Activated CD4-positive, alpha-beta T cell treated with anti-CD3 and anti-CD28 coated beads, Interleukin-2, amount 50 U/mL, for 1 hour (primary cell): ENCODE results near the gene RBM47.
"Not testable (repeated sequence)": the region's sequence is repeated elsewhere in the genome, so short reads cannot be mapped to it uniquely, and the experiment has no call there.

ENCODE experiments used
- DNase-seq: peaks from one replicate; pipeline ENCODE4 v3.0.0-alpha.2; 2020

Gene RBM47

DNA sequence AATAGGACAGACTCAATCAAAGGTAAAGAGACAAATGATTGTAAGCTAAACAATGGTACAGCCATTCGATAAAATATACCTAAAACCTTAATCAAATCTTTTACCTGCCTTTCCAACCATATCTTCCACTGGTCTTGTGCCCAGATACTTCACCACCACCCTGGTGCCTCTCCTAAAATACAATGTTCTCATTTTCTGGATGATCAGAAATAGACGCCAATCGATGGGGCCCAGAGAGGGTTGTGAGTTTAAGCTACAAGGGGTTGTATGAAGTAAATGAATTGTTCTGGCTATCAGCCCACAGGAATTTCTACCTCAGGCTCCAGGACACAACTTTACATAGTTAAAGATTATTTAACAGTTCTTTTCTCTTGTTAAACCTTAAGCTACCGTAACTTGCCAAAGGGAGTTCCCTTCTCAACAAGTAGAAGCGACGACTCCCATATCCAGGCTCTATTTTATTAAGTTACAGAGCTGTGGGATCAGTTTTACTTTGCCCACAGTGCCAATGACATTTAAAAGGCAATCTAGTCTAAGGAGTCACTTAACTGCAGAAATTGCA lies 195.5 kb downstream of the RBM47 start:
- no peak for DNase-seq

DNA sequence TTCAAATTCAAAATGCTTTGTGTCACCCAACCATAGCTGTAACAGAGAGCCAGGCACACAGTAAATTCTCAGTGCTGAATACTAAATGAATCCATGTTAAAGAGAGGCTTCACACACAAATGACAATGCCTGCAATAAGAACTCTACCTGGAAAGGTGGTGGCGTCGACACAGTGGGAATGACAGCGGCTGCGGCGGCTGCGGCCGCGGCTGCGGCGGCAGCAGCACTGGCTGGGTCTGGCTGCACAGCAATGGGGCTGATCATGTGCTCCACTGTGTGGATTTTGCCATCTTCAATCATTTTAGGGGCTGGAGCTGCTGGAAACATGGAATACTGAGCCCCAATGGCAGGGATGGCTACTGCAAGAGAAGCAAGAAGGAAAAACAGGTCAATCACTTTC lies 197.2 kb downstream of the RBM47 start:
- DNase-seq = no peak

DNA sequence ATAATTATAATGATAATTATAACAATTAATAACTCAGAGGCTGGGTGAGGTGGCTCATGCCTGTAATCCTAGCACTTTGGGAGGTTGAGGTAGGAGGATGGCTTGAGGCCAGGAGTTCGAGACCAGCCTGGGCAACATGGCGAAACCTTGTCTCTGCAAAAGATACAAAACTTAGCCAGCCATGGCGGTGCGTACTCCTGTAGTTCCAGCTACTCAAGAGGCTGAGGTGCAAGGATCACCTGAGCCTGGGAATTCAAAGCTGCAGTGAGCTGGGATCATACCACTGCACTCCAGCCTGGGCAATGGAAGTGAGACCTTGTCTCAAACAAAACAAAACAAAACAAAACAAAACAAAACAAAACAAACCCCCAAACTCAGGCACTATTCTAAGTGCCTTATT lies 201.8 kb downstream of the RBM47 start:
- not testable (repeated sequence) for DNase-seq

DNA sequence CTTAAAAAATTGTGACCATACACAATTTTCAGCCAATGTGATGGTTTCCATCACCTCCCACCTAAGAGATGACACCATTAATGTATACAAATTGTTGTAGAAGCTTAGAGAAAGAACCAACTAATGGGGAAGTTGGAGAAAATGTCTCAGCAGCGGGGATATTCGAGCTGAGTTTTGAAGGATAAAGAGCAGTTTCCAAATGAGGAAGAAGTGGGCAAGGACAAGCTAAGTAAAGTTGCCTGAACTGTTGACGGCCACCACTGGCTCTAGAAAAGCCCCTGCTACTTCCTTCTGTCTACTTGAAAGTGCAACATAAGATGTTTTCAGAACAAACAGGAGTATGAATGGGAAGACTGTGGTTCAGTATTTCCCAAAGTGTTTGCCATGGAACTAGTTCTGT lies 202.5 kb downstream of the RBM47 start:
- DNase-seq = no peak

DNA sequence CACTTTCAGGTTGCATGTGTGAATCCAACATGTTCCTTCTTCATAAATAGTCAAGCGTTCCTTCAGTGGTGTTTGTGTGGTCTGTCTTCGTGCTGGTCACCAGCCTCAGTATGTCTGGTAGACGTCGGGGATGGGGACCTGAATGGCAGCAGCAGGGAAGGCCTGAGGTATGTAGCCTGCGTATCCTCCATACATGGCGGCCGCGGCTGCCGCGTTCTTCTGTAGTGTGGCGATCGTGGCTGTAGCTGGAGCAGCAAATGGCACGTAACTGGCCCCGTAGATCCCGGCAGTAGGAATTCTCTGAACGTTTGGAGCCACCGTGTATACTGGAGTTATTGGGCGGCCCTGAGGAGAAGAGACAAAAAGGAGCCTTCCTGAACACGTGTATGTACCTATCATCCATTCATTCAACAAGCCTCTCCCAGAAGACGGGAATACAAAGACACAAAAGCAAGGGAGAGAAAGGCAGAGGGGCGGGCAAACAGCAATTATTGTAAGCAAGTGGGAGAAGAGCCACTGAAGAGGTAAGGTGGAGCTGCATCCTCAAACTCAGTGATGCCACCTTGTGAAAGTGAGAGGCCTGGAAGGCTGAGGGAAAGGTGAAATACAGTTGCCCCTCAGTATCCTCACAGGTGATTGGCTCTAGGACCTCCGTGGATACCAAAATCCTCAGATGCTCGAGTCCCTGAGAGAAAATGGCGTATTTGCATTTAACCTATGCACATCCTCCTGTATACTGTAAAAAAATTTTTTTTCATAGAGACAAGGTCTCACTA lies 203.7 kb downstream of the RBM47 start:
- no peak for DNase-seq

DNA sequence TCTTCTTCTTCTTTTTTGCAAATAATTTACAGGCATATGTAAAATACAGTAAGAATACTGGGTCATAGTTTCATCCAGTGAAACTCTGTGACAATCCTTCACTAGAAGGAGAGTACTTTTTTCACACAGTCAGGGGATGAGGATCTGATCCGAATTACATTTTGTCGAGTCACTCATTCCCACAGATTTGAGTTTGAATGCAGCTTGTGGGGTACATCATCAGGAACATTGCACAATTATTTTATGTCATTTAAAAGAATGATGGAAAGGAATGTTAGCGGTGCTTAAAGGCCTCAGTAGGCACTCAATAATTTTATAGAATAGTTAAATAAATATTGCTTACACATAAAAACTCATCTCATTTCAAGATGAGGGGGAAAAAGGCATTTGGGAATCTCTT lies 205.9 kb downstream of the RBM47 start:
- no peak for DNase-seq

DNA sequence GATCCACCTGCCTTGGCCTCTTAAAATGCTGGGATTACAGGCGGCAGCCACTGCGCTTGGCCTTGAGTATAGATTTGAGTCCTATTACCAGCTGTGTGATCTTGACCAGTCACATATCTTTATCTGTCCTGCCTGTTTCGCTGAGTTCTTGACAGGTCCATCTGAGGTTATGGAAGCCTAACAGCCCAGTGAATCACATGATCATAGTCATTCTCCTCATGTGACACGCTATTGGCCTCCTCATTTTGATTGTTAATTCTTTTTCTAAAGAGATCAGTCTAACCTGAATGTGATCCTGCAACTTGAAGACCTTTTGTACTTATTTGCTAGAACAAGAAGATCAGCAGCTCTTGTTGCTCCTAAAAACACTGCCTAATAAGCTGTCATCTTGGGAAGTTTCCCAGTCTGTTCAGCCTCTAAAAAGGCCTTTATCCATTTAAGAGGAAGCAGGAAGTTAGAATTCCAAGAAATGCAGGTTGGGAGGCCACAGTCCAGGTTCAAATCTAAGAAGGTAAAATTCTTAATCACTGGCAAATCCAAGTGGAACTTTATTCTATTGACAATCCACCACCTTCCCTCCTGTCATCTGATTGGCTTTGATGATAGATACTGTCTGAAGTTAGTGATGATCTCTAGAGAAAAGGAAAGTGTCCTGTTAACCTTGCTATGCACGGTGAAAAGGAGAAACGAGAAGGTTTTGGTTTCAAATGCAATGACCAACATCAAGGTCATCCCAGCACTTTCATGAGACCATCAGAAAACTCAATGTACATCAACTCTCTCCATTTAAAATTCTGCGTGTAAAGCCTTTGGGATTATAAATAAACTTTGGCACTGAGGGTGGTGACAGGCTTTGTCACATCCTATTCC lies 207.6 kb downstream of the RBM47 start:
- no peak for DNase-seq

DNA sequence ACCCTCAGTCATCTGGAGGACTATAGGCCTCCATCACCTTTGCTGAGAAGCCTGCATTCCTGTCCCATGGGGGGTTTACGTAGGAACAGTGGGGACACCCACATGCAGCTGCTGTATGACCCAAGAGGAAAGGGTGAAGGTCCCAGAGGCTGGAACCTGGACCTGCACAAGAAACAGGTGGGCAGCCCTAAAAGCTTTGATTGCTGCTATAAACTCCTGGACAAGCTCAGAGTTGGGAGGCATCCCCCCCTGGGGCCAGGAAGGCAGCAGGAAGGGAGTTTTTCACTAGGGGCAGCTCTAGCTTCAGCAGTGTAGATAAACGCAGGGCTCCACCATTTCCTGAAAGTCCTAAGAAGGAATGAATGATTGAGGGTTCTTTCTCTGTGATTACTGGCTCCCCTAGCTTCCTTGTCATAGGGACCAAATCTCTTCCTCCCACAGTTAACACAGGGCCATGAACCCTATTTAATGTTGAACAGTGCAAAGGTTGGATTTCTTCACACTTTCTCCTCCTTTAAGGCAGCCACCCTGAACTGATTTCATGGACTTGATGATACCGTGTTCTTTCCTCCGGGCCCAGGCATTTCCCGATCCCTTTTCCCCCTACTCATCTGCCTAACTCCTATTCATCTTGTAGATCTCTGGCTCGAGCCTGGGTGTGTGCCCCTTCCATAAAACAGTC lies 210.3 kb downstream of the RBM47 start:
- no peak for DNase-seq

DNA sequence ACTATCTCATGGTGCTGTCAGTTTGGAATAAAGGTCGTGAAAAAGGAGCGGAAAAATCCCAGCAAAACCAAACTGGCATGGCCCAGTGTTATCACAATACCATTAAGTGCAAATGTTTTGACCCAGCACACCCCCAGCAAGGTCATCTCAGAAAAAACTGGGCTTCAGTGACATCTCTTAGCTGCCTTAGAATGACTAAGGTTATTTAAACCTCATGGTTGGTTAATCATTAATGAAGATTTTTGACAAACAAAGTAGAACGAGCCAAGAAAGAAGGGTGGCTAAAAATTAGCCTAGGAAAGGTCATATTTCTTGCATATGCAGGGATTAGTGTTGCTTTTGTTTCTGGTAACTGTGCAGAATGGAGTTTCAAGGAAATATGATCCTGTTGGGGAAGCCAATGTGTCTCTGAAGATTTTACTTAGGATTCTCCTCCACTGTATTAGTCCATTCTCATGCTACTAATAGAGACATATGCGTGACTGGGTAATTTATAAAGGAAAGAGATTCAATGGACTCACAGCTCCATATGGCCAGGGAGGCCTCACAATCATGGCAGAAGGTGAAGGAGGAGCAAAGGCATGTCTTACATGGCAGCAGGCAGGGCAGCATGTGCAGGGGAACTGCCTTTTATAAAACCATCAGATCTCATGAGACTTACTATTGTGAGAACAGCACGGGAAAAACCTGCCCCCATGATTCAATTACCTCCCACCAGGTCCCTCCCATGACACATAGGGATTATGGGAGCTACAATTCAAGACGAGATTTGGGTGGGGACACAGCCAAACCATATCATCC lies 211.0 kb downstream of the RBM47 start:
- DNase-seq = no peak

DNA sequence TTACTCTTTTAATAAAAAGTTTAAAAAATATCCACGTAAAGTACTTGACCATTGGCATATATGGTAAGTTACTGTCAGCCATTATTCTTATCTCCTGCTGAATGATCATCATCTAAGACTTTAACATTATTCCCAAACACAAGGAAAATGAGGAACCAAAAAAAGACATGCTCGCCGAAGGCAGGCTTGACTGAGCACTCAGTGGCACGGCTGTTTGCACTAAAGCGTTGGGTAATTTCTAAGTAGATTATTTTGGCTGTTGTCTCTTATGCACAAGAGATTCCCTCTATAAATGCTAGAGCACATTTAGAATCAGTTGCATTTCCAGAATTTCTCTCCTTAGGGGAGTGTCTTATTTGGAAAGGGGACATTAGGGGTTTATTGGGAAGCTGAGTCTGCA lies 211.7 kb downstream of the RBM47 start:
- no peak for DNase-seq

DNA sequence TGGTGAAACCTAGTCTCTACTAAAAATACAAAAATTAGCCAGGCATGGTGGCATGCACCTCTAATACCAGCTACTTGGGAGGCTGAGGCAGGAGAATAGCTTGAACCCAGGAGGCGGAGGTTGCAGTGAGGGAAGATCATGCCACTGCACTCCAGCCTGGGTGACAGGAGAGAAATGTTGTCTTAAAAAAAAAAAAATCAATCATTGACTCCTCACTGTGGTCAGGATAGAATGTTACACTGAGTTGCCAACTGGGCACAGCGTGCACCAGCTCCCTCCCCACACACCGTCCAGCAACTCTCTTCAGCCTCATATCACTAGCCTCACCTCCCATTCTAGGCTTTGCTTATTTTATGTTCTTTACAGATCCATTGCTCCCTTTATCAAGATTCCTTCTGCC lies 215.0 kb downstream of the RBM47 start:
- no peak for DNase-seq

DNA sequence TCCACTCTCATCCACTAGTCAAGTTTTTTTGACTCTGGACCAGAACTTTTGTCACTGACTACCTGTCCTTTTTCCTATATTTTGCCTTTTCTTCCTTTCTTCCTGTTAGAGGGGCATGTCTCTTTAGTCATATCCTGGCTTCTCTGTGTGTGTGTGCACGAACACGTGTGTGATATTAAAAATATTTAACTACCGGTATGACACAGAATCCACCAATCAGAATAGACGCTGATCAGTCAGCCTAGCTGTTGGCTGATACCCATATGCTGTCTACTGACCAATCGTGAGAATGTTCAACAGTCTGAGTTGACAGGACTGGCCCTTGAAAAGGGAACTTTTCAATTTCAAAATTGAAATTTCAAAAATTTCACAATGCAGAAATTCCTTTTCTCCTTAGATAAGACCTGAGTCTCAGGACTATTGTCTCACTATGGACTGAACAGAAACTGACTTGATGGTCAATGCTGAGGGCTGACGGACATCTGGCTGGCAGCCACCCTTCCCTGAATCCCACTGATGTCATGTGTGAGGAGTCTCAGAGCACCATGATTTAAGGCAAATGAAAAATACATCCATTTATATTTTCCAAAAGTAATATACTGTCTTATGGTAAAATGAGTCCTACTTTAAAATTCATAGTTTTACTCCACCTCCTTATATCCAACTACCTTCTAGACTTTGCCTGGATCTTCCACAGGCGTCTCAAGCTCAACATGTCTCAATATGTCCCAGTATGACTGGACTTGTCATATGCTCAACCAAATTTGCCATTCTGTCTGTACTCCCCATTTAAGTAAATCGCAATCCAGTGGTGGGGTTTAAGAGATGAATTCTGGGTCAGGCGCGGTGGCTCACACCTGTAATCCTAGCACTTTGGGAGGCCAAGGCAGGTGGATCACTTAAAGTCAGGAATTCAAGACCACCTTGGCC lies 216.5 kb downstream of the RBM47 start:
- DNase-seq = no peak

DNA sequence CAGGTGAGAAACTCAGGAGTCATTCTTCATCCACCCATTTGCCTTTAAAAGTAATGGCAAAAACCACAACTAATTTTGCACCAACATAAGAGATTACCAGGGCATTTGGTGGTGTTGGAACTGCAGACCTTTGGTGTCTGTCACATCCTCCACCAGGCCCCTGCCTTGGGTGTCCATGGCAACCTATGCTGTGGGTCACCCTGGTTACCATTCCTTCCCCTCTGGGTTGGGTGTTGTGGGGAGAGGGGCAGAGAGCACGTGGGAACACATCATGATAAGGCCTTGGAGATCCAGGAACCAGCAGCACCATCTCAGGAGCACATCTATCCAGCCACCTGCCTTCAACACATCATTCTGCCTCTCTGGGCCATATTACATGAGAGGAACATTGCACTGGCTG lies 217.3 kb downstream of the RBM47 start:
- DNase-seq = no peak

DNA sequence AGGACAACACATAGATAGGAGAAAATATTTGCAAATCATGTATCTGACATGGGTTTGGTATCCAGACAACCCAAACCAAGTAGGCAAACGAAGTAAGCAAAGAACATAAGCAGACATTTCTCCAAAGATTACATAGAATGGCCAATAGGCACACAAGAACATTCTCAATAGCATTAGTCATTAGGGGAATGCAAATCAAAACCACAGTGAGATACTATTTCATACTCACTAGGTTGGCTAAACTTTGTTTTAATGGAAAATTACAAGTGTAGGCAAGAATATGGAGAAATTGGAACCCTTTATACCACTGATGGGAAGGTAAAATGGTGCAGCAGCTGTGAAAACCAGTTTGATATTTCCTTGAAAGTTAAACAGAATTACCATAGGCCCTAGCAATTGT lies 219.8 kb downstream of the RBM47 start:
- DNase-seq = no peak

DNA sequence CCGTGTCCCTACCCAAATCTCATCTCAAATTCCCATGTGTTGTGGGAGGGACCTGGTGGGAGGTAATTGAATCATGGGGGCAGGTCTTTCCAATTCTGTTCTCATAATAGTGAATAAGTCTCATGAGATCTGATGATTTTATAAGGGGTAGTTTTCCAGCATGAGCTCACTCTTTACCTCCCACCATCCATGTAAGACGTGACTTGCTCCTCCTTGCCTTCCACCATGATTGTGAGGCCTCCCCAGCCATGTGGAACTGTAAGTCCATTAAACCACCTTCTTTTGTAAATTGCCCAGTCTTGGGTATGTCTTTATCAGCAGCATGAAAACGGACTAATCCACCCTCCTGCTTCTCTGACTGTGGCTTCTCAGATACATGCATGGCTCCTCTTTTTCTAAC lies 222.2 kb downstream of the RBM47 start:
- not testable (repeated sequence) for DNase-seq

DNA sequence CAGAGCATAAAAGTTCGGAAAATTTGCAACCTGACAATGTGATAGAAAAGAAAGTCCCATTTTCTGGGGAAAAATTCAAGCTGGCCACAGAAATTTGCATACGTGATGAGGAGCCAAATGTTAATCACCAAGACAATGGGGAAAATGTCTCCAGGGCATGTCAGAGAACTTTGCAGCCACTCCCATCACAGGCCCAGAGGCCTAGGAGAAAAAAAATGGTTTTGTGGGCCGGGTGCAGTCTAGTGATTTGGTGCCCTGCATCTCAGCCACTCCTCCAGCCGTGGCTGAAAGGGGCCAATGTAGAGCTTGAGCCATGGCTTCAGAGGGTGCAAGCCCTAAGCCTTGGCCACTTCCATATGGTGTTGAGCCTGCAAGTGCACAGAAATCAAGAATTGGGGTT lies 223.3 kb downstream of the RBM47 start:
- no peak for DNase-seq

DNA sequence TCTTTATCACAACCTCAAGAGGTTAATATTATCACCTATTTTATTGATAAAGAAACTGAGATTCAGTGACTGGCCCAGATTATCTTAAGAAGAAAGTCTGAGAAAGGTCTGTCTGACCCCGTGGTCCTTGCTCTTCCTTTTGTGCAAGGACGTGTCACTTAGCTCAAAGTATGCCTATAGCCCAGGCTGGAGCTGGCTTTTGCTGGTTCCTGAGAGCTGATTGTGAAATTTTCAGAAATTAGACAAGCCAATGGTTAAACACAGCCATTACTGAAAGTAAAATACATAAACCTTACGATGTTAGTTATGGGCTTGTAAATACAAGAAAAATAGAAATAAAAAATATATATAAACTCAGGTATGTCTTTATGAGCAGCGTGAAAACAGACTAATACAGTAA lies 224.5 kb downstream of the RBM47 start:
- no peak for DNase-seq

DNA sequence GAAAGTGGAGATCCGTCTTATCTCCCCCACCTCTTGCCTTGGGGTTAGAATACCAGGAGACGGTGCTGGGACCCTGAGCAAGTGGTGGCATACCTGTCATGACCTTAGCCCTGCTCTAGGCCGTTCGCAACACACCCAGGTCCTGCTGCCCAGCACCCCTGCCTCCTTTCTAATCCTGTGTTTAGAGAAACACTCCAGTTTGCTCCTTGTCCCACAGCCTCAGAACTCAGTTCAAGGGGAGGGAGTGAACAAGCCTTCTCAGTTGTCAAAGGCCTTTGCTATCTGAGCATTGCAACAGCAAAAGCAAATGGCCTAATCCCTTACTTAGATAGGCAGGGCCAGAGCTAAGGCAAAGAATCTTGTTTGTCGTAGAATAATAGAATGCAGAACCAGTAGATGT lies 226.6 kb downstream of the RBM47 start:
- DNase-seq = no peak

DNA sequence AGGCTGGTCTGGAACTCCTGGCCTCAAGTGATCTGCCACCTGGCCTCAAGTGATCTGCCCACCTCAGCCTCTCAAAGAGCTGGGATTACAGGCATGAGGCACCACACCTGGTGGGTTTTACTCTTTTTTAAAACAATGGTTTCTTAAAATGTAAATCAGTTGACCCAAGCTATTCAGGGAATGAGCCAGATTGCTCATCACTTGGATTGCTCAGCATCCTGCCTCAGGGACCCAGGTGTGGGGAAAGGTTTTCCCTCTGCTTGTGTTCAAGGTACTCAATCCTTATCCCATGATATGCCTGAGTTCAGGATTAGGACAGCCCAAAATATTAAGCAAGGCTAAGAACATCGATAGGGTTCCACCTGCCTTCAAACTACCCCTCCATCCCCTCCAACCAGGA lies 227.1 kb downstream of the RBM47 start:
- no peak for DNase-seq

DNA sequence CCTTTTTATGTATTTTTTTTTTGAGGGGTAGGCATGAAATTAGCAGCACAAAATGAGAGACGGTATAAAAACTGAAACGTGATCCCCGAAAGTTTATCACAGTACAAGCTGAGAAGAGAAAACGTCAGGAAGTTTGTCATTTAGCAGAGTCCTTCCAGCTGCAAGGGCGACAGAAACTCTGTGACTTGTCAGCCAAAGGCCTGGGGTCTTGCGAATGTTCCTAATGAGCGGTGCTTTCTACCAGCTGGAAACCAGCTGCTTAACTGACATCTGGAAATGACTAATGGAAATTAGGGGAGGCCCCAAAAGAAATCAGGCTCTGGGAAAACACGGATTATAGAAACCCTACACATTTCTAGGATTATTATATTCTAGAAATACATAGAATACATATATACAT lies 228.0 kb downstream of the RBM47 start:
- no peak for DNase-seq

DNA sequence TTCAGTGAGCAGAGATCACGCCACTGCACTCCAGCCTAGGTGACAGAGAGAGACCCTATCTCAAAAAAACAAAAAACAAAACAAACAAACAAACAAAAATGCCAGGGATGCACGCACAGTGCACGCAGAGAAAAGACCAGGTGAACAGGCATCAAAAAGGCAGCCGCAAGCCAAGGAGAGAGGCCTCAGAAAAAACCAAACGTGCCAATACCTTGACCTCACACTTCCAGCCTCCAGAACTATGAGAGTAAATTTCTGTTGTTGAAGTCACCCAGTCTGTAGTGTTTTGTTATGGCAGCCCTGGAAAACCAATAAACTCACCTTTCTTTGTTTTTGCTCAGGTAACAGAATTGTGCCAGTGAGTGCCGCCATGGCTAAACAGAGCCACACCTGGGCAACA lies 228.6 kb downstream of the RBM47 start:
- DNase-seq = no peak
